Endothelial cell of umbilical vein (primary cell): ENCODE measurements around the gene TTN.

Source experiments
- CTCF ChIP-seq, 2 donors: IDR thresholded peaks; 1 replicate in 1 of 2; 2 replicates in 1 of 2; pipeline ENCODE4 v1.5.1; 2011; ENCODE audit warnings: low read length in 2 of 2, mild to moderate bottlenecking in 2 of 2, moderate library complexity in 2 of 2, control low read depth in 1 of 2, inconsistent platforms in 1 of 2, low read depth in 1 of 2; ENCODE audit not compliant: insufficient read depth in 1 of 2; ENCODE audit errors: extremely low read depth in 1 of 2
- EZH2 ChIP-seq: IDR thresholded peaks from 2 replicates; pipeline ENCODE4 v1.6.1; 2012; ENCODE audit warnings: borderline replicate concordance, low read depth, mild to moderate bottlenecking, moderate library complexity, low read length, inconsistent platforms; ENCODE audit not compliant: severe bottlenecking
- POLR2A ChIP-seq: IDR thresholded peaks from 2 replicates; pipeline ENCODE4 v1.6.1; 2012; ENCODE audit warnings: low read depth, mild to moderate bottlenecking, control low read depth, low read length

GRCh38 chr2:178844269-178844668, 37.0 kb upstream of the TTN start:
- TF ChIP-seq CTCF (IDR thresholded peaks at IDR 0.05; ENCODE audit: extremely low read depth in 1 of 2, insufficient read depth in 1 of 2, low read depth in 1 of 2, low read length in 2 of 2) = no peak
- no peak for TF ChIP-seq POLR2A
- TF ChIP-seq EZH2 = no peak
